Osteoblast (primary cell): ENCODE measurements around the gene GALNT10. TPM values are rescaled to one million over a fixed set of nuclear protein-coding genes. Genes with fewer than 3 reads are reported as not detected.

Source experiments
- DNase-seq: peaks from one replicate; pipeline ENCODE4 v3.0.0; 2011; ENCODE audit warnings: low spot score, mixed read lengths; ENCODE audit not compliant: insufficient read length; ENCODE audit errors: missing footprints
- H2AFZ ChIP-seq: 2 replicates; pipeline ENCODE4 v1.6.0; 2011; ENCODE audit warnings: mild to moderate bottlenecking, low read length
- H3K27ac ChIP-seq: 2 replicates; pipeline ENCODE4 v1.5.1; 2011; ENCODE audit warnings: mild to moderate bottlenecking, low read depth, low read length, moderate library complexity
- H3K27me3 ChIP-seq: 2 replicates; pipeline ENCODE4 v1.6.0; 2012; ENCODE audit warnings: mild to moderate bottlenecking, control low read depth, inconsistent platforms, low read length, moderate library complexity; ENCODE audit not compliant: insufficient read depth
- H3K36me3 ChIP-seq: 2 replicates; pipeline ENCODE4 v1.5.1; 2011; ENCODE audit warnings: mild to moderate bottlenecking, low read length, control low read depth, moderate library complexity; ENCODE audit not compliant: insufficient read depth
- H3K4me1 ChIP-seq: 2 replicates; pipeline ENCODE4 v1.5.1; 2011; ENCODE audit warnings: mild to moderate bottlenecking, low read length, control low read depth, moderate library complexity; ENCODE audit not compliant: insufficient read depth
- H3K4me2 ChIP-seq: 2 replicates; pipeline ENCODE4 v1.6.0; 2011; ENCODE audit warnings: mild to moderate bottlenecking, low read length; ENCODE audit not compliant: insufficient read depth
- H3K4me3 ChIP-seq: fragments of 200-600 bp; sonication (generic); 3 replicates; pipeline ENCODE4 v1.5.1; 2012; ENCODE audit warnings: mild to moderate bottlenecking, low read length, inconsistent platforms; ENCODE audit not compliant: insufficient read depth
- H3K79me2 ChIP-seq: 2 replicates; pipeline ENCODE4 v1.6.0; 2012; ENCODE audit warnings: mild to moderate bottlenecking, low read length, control low read depth, inconsistent platforms; ENCODE audit not compliant: insufficient read depth
- H3K9me3 ChIP-seq: 2 replicates; pipeline ENCODE4 v1.5.1; 2011; ENCODE audit warnings: low read depth, low read length, control low read depth
- H4K20me1 ChIP-seq: 2 replicates; pipeline ENCODE4 v1.6.0; 2012; ENCODE audit warnings: mild to moderate bottlenecking, low read length, control low read depth; ENCODE audit not compliant: insufficient read depth
- CTCF ChIP-seq: IDR thresholded peaks from 2 replicates; pipeline ENCODE4 v1.5.1; 2011; ENCODE audit warnings: mild to moderate bottlenecking, low read depth, low read length, moderate library complexity; ENCODE audit errors: extremely low read depth
- small RNA-seq: library from RNA; depleted of rRNA; stranded (forward); fragments of <200 nt; gene quantifications from one replicate; pipeline ENCODE3, GENCODE V24; 2012
- total RNA-seq: library from RNA; depleted of rRNA; stranded (reverse); fragments of >200 nt; gene quantifications from 2 replicates; pipeline ENCODE4 v1.2.3, GENCODE V29; 2012

Gene GALNT10
- total RNA-seq, 1 donor, result 62.2 TPM

GRCh38 chr5:154470137-154470536 is 279.6 kb downstream of the GALNT10 start:
- H3K36me3 ChIP-seq, result no peaks in the 10 kb centered on the region
- H3K27ac ChIP-seq, result no peak overlapping the region
- no peak for TF ChIP-seq CTCF
- no peaks in the 10 kb centered on the region for H3K4me1 ChIP-seq
- no peak for DNase-seq
- H3K79me2 ChIP-seq, result no peaks in the 10 kb centered on the region
- H3K4me2 ChIP-seq, result no peak overlapping the region
- peaks cover 59% of the 10 kb centered on the region for H3K27me3 ChIP-seq
- no peaks in the 10 kb centered on the region for H4K20me1 ChIP-seq
- no peak overlapping the region for H2AFZ ChIP-seq
- no peaks in the 10 kb centered on the region for H3K9me3 ChIP-seq
- no peak overlapping the region for H3K4me3 ChIP-seq

Small RNAs within 50 kb of the gene (small RNA-seq; reads per million reads assigned to genes)
- 26.2 reads per million, percentile 95 among the genes with 10 or more reads in this experiment for gene MIR1294
- not detected for gene RN7SL655P

Other genes with a start within 250 kb of the GALNT10 start
- 31.8 and 40.9 TPM in 2 replicates for gene FAM114A2, start 151.8 kb upstream of the GALNT10 start, total RNA-seq
- gene MFAP3, start 151.8 kb upstream of the GALNT10 start, total RNA-seq, result 84.3 and 90.1 TPM in 2 replicates